ENCODE results near the gene PEX11G. TPM values are rescaled to one million over a fixed set of nuclear protein-coding genes. Genes with fewer than 3 reads are reported as not detected.

Gene PEX11G
- polyA plus RNA-seq, 2 of the 4 experiments (the other 2 are of a cell fraction) = 1.3 to 1.9 TPM

GRCh38 chr19:7516878-7517277 lies 28.0 kb upstream of the PEX11G start:
- peak overlapping the region; percentile 78 to 99 for H3K27ac ChIP-seq
- no peak for DNase-seq (ENCODE audit: low read depth in 1 of 2, low spot score in 1 of 2)
- POLR2A ChIA-PET = no interaction called here
- no peaks in the 10 kb centered on the region for H3K9me3 ChIP-seq
- peak overlapping the region; percentile 67 for H3K4me3 ChIP-seq
- 0 out of 6 replicates have a peak, but pooled peaks have one; percentile 6 to 17 for ATAC-seq
- no peak for FAIRE-seq
- CTCF ChIA-PET = interaction anchor here (0.6 to 1.4 kb wide), 3 partner anchors 9 to 164 kb away, joined by 3 to 4 read pairs (median 3); partner anchors contain the start of gene TRAPPC5
- 96% methylated on average over 4 of the region's 4 CpGs for WGBS (ENCODE audit: missing lambda C conversion rate)
- peak overlapping the region; percentile 82 for H3K4me2 ChIP-seq
- no peak for TF ChIP-seq EHF (CRISPR knock-in tag; IDR thresholded peaks at IDR 0.05)
- TF ChIP-seq BHLHE40 (IDR thresholded peaks at IDR 0.05; ENCODE audit: low read depth, low read length) = no peak
- no peak for TF ChIP-seq TFCP2L1 (CRISPR knock-in tag; IDR thresholded peaks at IDR 0.05)
- H3K4me1 ChIP-seq = peaks cover 9% of the 10 kb centered on the region

DNA sequence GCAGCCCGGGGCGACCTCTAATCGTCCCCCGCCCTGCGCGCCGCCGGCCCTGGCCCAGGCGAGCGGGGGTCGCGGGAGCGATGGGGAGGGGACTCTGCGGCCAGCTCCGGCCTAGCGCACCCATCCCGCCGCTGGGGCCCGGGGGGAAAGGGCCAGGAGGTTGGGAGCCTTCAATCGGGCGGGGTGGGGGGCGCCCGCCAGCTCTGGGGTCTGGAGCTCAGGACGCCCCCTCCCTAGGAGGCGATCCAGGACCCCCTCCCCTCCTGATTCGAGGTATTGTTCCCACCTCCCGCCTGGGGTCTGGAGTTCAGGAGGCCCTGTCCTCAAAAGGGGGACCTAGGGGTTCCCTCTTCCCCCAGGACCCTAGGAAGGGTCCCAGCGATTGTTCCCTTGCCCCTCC lies 27.5 kb upstream of the PEX11G start:
- ChIA-PET CTCF (interaction anchor here (0.8 kb wide), 1 partner anchor 164 kb away, joined by 3 read pairs; the partner anchor contains the start of gene TRAPPC5), POLR2A (no interaction called here)
- DNase-seq (ENCODE audit: low read depth in 1 of 2, low spot score in 1 of 2) (no peak), FAIRE-seq (no peak), ATAC-seq (no peak)
- Histone ChIP-seq H3K4me1 (peaks cover 7% of the 10 kb centered on the region), H3K4me3 (peak overlapping the region; percentile 67), H3K9me3 (no peaks in the 10 kb centered on the region), H3K4me2 (peak overlapping the region; percentile 82), H3K27ac (peak overlapping the region; percentile 78 to 99)
- TF ChIP-seq JUN (IDR thresholded peaks at IDR 0.05) (no peak), HEYL (CRISPR knock-in tag; IDR thresholded peaks at IDR 0.05) (no peak), KDM1A (IDR thresholded peaks at IDR 0.05; ENCODE audit: low read depth) (no peak), HOXB5 (CRISPR knock-in tag; IDR thresholded peaks at IDR 0.05) (no peak), RAD21 (conservative IDR thresholded peaks at IDR 0.05 in 1 of 2, IDR thresholded peaks at IDR 0.05 in 1 of 2) (no peak), TFCP2L1 (CRISPR knock-in tag; IDR thresholded peaks at IDR 0.05) (no peak)
- 56% methylated on average over 3 of the region's 28 CpGs for WGBS (ENCODE audit: missing lambda C conversion rate)

DNA sequence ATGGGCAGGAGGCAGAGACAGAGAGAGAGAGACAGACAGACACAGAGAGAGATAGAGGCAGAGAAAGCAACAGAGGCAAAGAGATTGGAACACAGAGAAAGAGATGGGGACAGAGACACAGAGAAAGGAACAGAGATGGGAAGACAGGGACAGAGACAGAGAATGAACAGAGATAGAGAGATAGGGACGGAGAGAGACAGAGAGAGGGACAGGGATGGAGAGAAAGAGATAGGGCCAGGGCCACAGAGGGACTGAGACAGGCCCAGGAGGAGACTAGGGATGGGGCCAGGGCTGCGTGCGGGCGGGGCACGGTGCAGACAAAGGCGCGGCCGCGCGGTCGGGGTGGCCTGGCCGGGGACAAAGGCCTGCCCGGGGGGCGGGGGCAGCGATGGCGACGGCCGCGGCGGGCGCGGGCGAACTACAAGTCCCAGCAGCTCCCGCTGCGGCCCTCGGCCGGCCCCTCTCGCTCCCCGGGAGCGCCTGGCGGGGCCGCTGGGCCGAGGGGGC lies 26.9 kb upstream of the PEX11G start, which contains the start of gene ZNF358:
Gene ZNF358, plus strand, starts transcription at position 459 of the 507 bp plus-strand sequence. CDS start 3,140 bp downstream, outside the sequence.
- peak within 1 kb of the TSS; percentile 78 to 99 for H3K27ac ChIP-seq
- 3% methylated on average over 20 of the region's 33 CpGs for WGBS (ENCODE audit: missing lambda C conversion rate)

GRCh38 chr19:7515110-7515644 lies 26.3 kb upstream of the PEX11G start:
- Histone ChIP-seq H3K4me3 (peak overlapping the region; percentile 67), H3K4me1 (peaks cover 7% of the 10 kb centered on the region), H3K27ac (peak overlapping the region; percentile 78 to 99), H3K9me3 (no peaks in the 10 kb centered on the region), H3K4me2 (peak overlapping the region; percentile 82)
- POLR2A ChIA-PET = no interaction called here
- no peak for DNase-seq (ENCODE audit: low read depth in 1 of 2, low spot score in 1 of 2)
- TF ChIP-seq RNF2 (IDR thresholded peaks at IDR 0.05; ENCODE audit: borderline replicate concordance, low read depth) = no peak
- FAIRE-seq = no peak
- CTCF ChIA-PET = interaction anchor here (0.7 kb wide), 1 partner anchor 688 kb away, joined by 3 read pairs; no protein-coding TSS in a partner anchor
- 92% methylated on average over 11 of the region's 13 CpGs for WGBS (ENCODE audit: missing lambda C conversion rate)
- no peak for ATAC-seq

More for the DNA sequence above, 26.9 kb upstream of the PEX11G start, which contains the start of gene ZNF358:
- no peaks in the 10 kb centered on the region for H3K9me3 ChIP-seq
- H3K4me2 ChIP-seq = peak within 1 kb of the TSS; percentile 82
- DNase-seq (ENCODE audit: low read depth in 1 of 2, low spot score in 1 of 2) = peak; percentile 50 to 67
- TF ChIP-seq MAFK (IDR thresholded peaks at IDR 0.05; ENCODE audit: partially characterized antibody) = no peak
- TF ChIP-seq POLR2A (IDR thresholded peaks at IDR 0.05; ENCODE audit: low read length) = peak; percentile 26
- H3K4me3 ChIP-seq = peak within 1 kb of the TSS; percentile 67
- CTCF ChIA-PET = no interaction called here
- ATAC-seq = peak; percentile 80 to 92
- POLR2A ChIA-PET = no interaction called here
- FAIRE-seq = no peak
- peaks cover 7% of the 10 kb centered on the region for H3K4me1 ChIP-seq

DNA sequence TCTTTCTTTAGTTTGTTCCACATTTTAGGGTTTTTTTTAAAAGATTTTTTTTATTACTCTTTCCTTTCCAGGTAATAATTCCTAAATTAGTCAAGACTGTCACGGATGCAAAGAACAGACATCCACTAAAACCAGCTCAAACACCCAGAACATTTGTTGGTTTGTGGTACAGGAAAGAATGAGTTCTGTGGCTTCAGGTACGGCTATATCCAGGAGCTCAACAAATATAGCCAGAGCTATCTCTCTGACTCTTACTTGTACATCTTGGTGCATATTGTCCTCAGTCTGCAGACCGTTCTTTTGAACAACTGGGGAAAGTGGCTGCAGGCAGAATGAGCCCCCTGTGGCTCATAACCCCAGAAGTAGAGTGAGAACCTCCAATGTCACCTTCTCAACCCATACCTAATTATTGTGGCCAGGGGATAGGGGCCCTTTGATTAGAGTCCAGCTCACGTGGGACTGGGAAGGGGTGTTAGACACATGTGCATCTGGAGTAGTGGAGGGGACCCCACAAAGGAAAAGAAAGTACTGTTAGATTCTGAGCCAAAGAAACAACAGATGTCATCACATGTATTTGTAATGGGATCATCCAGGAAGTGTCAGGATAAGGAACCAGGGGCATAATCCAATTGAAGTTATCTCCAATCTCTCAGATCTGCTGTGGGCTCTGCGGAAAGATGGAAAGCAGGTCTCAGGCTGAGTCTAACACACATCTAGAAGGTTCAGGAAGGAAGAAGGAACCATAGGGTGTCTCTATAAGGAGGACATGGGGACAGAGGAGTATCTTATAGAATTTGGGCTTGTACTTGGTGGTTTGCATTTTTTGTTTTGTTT lies 25.2 kb upstream of the PEX11G start:
- no peak for TF ChIP-seq MAFK (IDR thresholded peaks at IDR 0.05; ENCODE audit: partially characterized antibody)
- no peak for TF ChIP-seq CEBPB (IDR thresholded peaks at IDR 0.05)
- FAIRE-seq (no peak), DNase-seq (ENCODE audit: low read depth in 1 of 2, low spot score in 1 of 2) (no peak), ATAC-seq (no peak)
- WGBS (ENCODE audit: missing lambda C conversion rate) = 68% methylated on average over 5 of the region's 5 CpGs
- Histone ChIP-seq H3K4me1 (peaks cover 7% of the 10 kb centered on the region), H3K9me3 (no peaks in the 10 kb centered on the region), H3K4me3 (no peak overlapping the region), H3K27ac (no peak overlapping the region), H3K4me2 (no peak overlapping the region)
- CTCF ChIA-PET = no interaction called here
- POLR2A ChIA-PET = no interaction called here
